ENCODE measurements around the gene JMJD8. TPM values are rescaled to one million over a fixed set of nuclear protein-coding genes. Genes with fewer than 3 reads are reported as not detected.

The JMJD8 gene
- total RNA-seq, 1 donor from 2014 or later, result 20.2 TPM

DNA sequence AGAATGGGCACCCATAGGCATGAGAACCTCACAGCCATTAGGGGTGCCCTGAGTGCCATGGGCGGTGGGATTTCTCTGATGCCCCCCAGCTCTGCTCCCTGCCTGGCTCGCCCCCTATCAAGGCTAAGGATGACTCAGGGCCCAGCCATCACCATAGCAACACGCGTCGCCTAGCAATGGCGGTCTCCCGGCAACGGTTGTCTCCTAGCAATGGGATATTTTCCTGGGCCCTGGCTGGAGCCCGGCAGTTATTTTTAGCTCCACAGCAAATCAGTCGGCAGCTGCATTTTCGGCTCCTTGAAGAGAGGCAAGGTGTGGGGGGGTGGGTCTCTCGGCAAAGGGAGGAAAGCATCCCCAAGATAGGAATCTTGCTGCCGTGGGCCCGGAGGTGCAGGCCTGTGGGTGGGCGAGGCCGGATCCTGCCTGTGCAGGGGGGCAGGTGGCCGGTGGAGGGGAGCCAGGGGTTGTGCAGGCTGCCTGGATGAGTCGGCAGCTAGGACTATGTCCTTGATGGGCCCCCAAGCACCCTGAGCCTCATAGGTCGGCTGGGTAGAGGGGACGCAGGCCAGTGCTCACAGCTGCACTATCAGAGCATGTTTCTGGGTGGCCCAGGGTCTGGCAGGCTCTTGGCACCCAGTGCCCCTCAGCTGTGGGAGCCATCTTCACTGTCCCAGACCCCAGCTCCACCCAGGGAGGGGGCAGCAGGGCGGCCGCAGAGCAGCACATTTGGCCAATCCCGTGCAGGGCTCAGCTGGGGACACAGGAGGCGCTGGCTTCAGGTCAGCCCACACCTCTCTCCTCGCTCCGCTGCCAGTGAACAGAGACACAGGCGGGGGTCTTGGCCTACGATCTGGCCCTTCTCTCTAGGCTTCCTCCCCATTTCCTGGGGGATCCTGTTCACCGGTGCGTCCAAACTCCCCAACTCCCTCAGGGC, 25.7 kb upstream of the JMJD8 start:
- DNase-seq (ENCODE audit: low read depth in 2 of 2), result peak; percentile 46 to 69

DNA sequence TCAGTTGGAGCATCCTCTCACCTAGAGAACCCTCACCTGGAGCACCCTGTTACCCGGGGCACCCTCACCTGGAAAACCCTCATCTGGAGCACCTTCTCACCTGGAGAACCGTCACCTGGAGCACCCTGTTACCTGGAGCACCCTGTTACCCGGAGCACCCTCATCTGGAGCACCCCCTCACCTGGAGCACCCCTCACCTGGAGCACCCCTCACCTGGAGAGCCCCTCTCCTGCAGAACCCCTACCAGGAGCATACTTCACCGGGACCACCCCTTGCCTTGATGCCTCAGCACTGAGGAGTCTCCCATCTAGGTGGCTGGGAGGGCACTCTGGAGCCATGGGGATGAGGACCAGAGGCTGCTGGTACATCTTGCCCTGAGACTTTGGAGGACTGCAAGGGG, 24.8 kb upstream of the JMJD8 start:
- no peak for DNase-seq (ENCODE audit: low read depth in 2 of 2)

DNA sequence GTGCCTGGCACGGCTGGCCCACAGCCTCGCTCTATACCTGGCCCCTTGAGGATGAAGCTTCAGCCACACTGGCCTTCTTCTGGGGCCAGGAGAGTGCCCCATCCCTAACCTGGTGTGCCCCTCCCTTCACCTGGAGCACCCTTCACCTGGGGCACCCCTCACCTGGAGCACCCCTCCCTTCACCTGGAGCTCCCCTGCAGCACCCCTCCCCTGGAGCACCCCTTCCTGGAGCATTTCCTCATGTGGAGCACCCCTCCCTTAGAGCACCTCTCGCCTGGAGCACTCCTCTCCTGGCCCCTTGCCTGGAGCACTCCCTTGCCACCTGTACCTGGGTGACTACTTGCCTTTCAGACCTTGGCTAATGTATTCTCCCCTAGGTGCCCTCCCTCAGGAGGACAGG, 23.9 kb upstream of the JMJD8 start:
- DNase-seq (ENCODE audit: low read depth in 2 of 2), result no peak

DNA sequence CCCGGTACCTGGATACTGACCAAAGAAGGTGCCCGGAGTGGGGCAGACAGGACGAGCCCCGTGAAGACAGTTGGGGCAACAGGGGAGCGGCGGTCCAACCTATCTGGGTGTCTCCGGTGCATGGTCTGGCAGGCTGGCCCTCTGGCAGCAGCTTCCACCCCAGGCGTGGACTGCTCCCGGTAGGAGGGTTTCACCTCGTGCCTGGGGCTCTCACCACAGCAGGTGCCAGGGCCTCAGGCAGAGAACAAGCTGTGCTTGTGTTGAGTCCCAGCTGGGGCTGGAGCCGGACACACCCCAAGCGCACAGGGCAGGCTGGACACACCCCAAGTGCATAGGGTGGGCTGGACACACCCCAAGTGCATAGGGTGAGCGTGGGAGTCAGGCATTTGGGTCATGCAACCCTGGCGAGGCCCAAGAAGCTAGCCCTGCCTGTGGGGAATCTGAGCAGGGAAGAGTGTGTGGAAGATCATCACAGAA, 23.0 kb upstream of the JMJD8 start:
- no peak for DNase-seq (ENCODE audit: low read depth in 2 of 2)

GRCh38 chr16:706189-707061, 22.3 kb upstream of the JMJD8 start:
- no peak for DNase-seq (ENCODE audit: low read depth in 2 of 2)

DNA sequence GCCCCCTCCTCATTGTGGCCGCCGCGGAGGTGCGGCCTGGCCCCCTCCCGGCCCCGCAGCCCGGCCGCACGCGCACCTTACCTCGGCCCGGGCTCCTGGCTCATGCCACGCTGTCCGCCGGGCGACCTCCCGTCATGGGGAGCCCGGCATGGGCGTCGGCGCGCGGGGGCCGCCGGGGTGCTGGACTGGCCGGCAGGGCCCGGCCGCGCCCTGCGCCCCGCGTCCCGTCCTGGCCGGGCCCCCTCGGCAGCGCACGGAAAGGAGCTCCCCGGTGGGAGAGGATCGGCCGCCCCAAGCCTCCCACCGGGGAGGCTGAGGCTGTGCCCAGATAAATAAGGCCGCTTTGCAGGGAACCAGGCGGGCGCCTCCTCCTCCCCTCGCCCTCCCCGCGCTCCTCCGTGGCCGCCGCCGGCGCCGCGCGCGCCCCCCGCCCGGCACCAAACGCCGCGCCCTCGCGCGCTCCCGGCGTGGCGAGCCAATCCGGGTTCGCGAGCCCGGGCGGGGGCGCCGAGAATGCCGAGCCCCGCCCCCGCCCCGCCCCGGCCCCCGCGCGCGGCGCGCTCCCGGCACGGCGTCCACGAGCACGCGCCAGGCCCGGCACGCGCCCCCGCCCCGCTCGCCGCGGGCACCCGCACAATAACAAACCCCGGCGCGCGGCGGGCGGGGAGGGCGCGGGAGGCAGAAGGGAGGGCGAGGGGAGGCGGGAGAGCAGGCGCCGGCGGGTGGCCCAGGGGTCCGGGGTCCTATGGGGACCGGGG, 21.5 kb upstream of the JMJD8 start, which contains the start of gene FBXL16:
FBXL16 (minus strand) TSS at position 371 of the 758 bp plus-strand sequence. CDS start 8,396 bp downstream, outside the sequence.
- peak in 1 of 2 donors; percentile 16 for DNase-seq (ENCODE audit: low read depth in 2 of 2)

GRCh38 chr16:704552-705380, 20.6 kb upstream of the JMJD8 start:
- DNase-seq (ENCODE audit: low read depth in 2 of 2), result no peak

- DNase-seq (ENCODE audit: low read depth in 2 of 2), result no peak
Observed at GRCh38 chr16:704047-704446, 19.9 kb upstream of the JMJD8 start.

DNA sequence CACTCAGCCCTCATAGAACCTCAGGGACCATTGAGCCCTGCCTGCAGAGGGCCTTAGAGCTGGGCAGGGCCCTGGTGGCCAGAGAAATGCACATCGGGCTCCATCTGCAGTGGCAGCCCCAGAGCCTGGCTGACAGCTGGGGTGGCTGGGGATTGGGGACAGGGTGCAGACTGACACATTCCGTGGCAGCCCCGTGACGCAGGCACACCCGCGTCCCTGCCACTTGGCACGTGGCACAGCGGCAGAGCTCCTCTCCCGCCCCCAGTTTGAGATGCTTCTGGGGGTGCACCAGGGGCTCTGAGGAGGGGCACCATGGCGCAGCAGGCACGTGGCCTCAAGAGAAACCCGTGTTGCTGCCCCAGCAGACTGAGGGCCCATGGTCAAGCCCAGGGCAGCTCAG, 19.3 kb upstream of the JMJD8 start:
- DNase-seq (ENCODE audit: low read depth in 2 of 2), result no peak

GRCh38 chr16:702341-702740, 18.2 kb upstream of the JMJD8 start:
- no peak for DNase-seq (ENCODE audit: low read depth in 2 of 2)

DNA sequence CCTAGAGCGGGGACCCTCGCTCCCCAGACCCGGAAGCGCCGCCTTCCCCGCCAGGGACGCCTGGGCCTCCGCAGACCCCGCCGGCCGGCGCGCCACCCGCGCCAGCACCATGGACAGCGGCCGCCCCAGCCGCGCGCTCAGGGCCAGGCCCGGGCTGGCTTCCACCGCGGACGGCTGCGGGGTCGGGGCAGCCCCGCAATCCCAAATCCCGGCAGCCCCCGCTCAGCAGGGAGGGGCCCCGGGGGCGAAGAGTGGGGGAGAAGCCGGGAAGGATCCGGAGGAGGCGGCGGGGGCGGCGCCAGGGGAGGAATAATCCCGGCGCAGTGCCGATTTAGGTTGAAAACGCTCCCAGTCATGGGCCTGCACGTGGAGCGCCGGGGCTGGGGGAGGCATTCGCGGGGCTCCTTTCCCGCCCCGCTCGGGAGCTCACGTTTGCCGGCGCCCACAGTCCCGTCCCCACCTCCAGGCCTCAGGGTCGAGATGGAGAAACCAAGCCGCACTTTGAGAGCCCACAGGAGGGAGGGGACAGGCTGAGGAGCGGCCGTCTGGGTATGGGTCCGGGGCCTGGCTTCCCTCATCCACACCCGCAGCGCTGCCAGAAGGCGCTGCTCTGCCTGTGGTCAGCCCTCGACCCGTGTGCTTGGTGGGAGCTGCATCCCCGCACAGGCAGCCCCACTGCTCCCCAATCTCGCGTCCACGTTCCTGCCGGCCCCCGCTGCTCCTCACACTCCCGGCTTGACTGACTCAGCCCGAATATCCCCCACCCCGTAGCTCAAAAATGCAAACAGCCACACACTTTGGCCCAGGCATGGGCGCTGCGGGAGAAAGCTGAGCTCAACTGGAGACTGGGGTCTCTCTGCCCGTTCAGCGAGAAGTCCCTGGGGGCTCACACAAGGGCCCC, 16.8 kb upstream of the JMJD8 start:
- DNase-seq (ENCODE audit: low read depth in 2 of 2), result peak in 1 of 2 donors; percentile 40

DNA sequence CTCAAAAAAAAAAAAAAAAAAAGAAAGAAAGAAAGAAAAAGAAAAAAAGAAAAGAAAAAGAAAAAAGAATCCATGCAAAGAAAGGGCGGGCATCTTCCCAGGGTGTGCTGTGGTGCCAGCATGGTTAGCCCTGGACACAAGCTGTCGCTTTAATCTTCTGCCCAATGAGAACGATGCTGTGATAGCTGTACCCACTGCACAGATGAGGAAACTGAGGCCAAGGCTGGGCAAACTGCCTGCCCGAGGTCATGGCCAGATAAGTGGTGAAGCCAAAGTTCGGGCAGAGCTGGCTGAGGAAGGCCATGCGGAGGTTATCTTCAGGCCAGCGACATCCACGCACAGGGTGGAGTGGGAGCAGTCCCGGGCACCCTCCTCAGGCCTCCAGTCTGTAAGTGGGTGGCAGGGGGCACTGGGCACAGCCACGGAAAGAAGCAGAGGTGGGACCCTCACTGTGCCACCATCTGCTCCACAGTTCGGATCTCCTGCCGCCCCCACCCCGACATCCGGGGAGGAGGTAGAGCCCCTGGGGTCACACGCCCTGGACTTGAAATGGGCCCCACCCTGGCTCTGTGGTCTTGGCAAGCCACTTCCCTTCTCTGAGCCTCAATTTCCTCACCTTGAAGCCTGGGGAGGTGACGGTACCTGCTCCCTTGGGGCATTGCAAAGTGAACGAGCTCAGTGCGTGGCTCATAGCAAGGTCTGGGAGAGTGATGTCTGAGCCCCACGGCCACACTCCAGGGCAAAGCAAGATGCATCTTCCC, 15.0 kb upstream of the JMJD8 start:
- no peak for DNase-seq (ENCODE audit: low read depth in 2 of 2)

DNA sequence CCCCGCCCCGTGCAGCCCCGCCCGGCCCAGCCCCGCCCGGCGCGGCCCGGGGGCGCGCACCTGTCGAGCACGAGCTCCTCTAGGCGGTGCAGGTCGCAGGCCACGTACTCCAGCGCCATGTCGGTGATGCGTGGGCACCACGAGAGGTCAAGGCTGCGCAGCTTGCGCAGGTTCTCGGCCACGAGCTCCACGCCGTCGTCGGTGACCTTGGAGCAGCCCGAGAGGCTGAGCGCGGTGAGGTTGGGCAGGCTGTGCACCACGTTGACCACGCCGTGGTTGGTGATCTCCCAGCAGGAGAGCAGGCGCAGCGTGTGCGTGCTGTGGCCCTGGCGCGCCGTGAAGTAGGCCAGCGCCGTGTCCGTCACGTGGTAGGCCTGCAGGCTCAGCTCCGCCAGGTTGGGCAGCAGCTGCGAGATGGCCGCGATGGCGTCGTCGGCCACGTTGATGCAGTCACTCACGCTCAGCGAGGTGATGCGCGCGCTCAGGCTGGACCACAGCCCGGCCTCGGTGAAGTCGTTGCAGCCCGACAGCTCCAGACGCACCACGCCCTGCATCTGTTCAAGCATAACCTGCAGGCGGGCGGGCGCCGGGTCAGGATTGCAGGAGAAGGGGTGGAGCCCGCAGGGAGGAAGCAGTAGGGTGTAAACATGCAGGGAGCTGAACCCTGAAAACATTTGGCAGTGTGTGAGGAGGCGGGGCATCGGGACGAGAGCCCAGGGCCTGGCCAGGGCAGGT, 11.4 kb upstream of the JMJD8 start:
- peak in 1 of 2 donors; percentile 20 for DNase-seq (ENCODE audit: low read depth in 2 of 2)

- DNase-seq (ENCODE audit: low read depth in 2 of 2), result no peak
Observed at GRCh38 chr16:694863-695354, 10.8 kb upstream of the JMJD8 start.

DNA sequence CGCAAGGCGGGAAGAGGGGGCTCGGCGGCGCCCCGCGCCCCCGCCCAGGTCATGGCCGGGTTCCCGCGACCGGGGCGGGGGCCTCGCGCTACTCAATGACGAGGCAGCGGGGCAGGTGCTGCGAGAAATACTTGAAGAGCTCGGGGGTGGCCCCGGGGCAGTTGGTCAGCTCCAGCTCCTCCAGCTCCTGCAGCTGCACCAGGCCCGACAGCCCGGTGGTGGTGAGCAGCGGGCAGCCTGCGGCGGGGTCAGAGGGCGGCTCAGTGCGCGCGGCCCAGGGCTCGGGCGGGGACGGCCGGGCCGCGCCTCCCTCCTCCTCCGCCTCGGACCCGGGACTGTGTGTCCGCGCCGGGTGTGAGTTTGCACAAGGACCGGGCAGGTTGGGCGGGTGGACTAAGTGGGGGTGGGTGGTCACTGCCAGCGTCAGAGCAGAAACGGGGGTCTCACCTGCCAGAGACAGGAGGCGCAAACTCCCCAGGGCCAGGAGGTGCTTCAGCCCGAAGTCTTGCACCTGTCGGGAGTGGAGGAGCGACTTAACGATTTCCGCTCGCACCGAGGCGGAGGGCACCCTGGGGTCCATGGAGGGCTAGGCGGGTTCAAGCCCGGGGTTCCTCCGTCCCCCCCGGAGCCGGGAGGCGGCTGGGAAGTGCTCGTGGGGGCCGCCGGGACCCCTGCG, 10.2 kb upstream of the JMJD8 start:
- no peak for DNase-seq (ENCODE audit: low read depth in 2 of 2)

DNA sequence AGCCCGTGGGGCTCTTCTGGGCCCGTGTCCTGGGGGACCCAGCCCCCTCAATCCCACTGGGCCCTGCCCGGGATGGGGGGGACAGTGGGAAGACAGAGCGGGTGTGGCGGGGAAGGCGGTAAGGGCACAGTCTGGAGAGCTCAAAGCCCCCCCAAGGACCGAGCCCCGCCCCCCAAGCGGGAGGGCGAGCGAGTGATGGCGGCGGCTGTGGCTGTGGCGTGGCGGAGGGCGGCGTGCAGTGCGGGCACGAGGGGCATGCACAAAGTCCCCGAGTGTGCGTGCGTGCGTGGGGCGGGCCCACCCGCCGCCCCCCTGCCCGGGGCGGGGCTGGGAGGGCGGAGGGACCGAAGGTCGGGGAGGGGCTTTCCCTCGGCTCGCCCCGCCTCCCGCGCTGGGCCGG, 9.6 kb upstream of the JMJD8 start:
- DNase-seq (ENCODE audit: low read depth in 2 of 2), result no peak

DNA sequence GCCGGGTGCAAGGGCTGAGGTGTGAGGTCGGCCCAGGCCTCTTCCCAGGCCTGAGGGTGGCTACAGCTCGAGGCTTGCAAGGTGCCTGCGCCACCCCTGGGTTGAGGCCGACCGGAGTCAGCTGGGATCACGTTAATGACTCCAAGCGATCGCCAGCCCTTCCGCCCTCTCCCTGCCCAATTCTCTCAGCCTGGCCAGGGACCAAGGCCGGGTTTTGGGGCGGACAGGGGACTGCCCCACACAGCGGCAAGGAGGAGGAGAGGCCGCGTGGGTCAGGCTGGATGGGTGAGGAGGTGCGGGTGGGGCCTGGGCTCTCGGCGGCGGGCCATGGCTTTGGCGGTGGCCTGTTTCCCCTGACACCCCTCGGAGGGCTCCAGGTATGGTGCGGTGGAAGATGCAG, 9.2 kb upstream of the JMJD8 start:
- no peak for DNase-seq (ENCODE audit: low read depth in 2 of 2)

Measured in lung microvascular endothelial cell (primary cell).